SK-N-MC (cell line): ENCODE measurements around the gene DLX6.

Experiments used
- DNase-seq: peaks from one replicate; pipeline ENCODE4 v3.0.0-alpha.2; 2011; ENCODE audit warnings: low read depth, low spot score
- H3K27ac ChIP-seq: fragments of 200-600 bp; sonication (generic); 2 replicates; pipeline ENCODE4 v1.5.1; 2016; ENCODE audit warnings: mixed run types
- H3K36me3 ChIP-seq: fragments of 200-600 bp; sonication (generic); 2 replicates; pipeline ENCODE4 v1.6.1; 2017; ENCODE audit warnings: antibody characterized with exemption, low read length, mixed read lengths; ENCODE audit not compliant: insufficient read depth
- H3K4me3 ChIP-seq: fragments of 200-600 bp; sonication (generic); 2 replicates; pipeline ENCODE4 v1.5.1; 2016
- H3K9ac ChIP-seq: fragments of 200-600 bp; sonication (generic); 2 replicates; pipeline ENCODE4 v1.8.0; 2017; ENCODE audit warnings: mixed run types, mixed read lengths; ENCODE audit not compliant: insufficient read length
- H3K9me3 ChIP-seq: fragments of 200-600 bp; sonication (generic); 2 replicates; pipeline ENCODE4 v1.6.1; 2017; ENCODE audit warnings: low read depth, mild to moderate bottlenecking, antibody characterized with exemption, low read length, moderate library complexity, mixed read lengths
- EZH2 ChIP-seq: fragments of 200-600 bp; sonication (generic); IDR thresholded peaks from one replicate; pipeline ENCODE4 v1.6.1; 2017; ENCODE audit warnings: antibody characterized with exemption
- FOXP2 ChIP-seq: optimal IDR thresholded peaks from 2 replicates; pipeline ENCODE3; 2011; ENCODE audit warnings: mild to moderate bottlenecking, moderate library complexity; ENCODE audit not compliant: insufficient read depth; ENCODE audit errors: extremely low read length, control extremely low read depth
- POLR2AphosphoS5 ChIP-seq: IDR thresholded peaks from 2 replicates; pipeline ENCODE4 v1.6.1; 2012; ENCODE audit warnings: mild to moderate bottlenecking, low read depth, low read length, borderline replicate concordance

The DLX6 gene

GRCh38 chr7:97012365-97013133, 7.2 kb downstream of the DLX6 start:
- Histone ChIP-seq H3K27ac (no peak overlapping the region), H3K9ac (no peak overlapping the region), H3K36me3 (no peaks in the 10 kb centered on the region), H3K4me3 (no peak overlapping the region), H3K9me3 (no peaks in the 10 kb centered on the region)
- no peak for TF ChIP-seq FOXP2
- TF ChIP-seq POLR2AphosphoS5 = no peak
- TF ChIP-seq EZH2 = no peak
- DNase-seq = no peak

- Histone ChIP-seq H3K27ac (no peak overlapping the region), H3K9ac (no peak overlapping the region), H3K36me3 (no peaks in the 10 kb centered on the region), H3K4me3 (no peak overlapping the region), H3K9me3 (no peaks in the 10 kb centered on the region)
- no peak for TF ChIP-seq FOXP2
- TF ChIP-seq EZH2 = no peak
- TF ChIP-seq POLR2AphosphoS5 = no peak
- DNase-seq = no peak
Observed at GRCh38 chr7:97013134-97013844, 7.9 kb downstream of the DLX6 start.

GRCh38 chr7:97013845-97014134, 8.4 kb downstream of the DLX6 start:
- Histone ChIP-seq H3K27ac (no peak overlapping the region), H3K9me3 (no peaks in the 10 kb centered on the region), H3K4me3 (no peak overlapping the region), H3K36me3 (no peaks in the 10 kb centered on the region), H3K9ac (no peak overlapping the region)
- DNase-seq = no peak
- TF ChIP-seq FOXP2 = no peak
- no peak for TF ChIP-seq POLR2AphosphoS5
- no peak for TF ChIP-seq EZH2

GRCh38 chr7:97014145-97014750, 8.9 kb downstream of the DLX6 start:
- no peak for DNase-seq
- Histone ChIP-seq H3K36me3 (no peaks in the 10 kb centered on the region), H3K4me3 (no peak overlapping the region), H3K9me3 (no peaks in the 10 kb centered on the region), H3K27ac (no peak overlapping the region), H3K9ac (no peak overlapping the region)
- no peak for TF ChIP-seq FOXP2
- TF ChIP-seq EZH2 = no peak
- TF ChIP-seq POLR2AphosphoS5 = no peak

GRCh38 chr7:97015279-97015678, 9.9 kb downstream of the DLX6 start:
- no peaks in the 10 kb centered on the region for H3K9me3 ChIP-seq
- no peaks in the 10 kb centered on the region for H3K36me3 ChIP-seq
- H3K27ac ChIP-seq = no peak overlapping the region; the same call in 1 of the 2 replicates
- DNase-seq = no peak
- H3K9ac ChIP-seq = no peak overlapping the region
- TF ChIP-seq POLR2AphosphoS5 = no peak
- TF ChIP-seq FOXP2 = no peak
- no peak for TF ChIP-seq EZH2
- peak overlapping the region; percentile 71 for H3K4me3 ChIP-seq

- Histone ChIP-seq H3K9ac (peak overlapping the region; percentile 35), H3K27ac (peak overlapping the region; percentile 44; the same call in 1 of the 2 replicates), H3K4me3 (peak overlapping the region; percentile 71), H3K36me3 (no peaks in the 10 kb centered on the region), H3K9me3 (no peaks in the 10 kb centered on the region)
- no peak for DNase-seq
- TF ChIP-seq POLR2AphosphoS5 (no peak), EZH2 (no peak), FOXP2 (no peak)
Observed at GRCh38 chr7:97015756-97016380, 10.5 kb downstream of the DLX6 start.

GRCh38 chr7:97016381-97017191, 11.2 kb downstream of the DLX6 start:
- no peaks in the 10 kb centered on the region; the same call in 1 of the 2 replicates for H3K36me3 ChIP-seq
- no peak overlapping the region; the same call in 1 of the 2 replicates for H3K27ac ChIP-seq
- H3K9ac ChIP-seq = peak overlapping the region; percentile 35
- peak overlapping the region; percentile 71 for H3K4me3 ChIP-seq
- no peak for DNase-seq
- H3K9me3 ChIP-seq = no peaks in the 10 kb centered on the region
- TF ChIP-seq FOXP2 = no peak
- no peak for TF ChIP-seq EZH2
- no peak for TF ChIP-seq POLR2AphosphoS5
